K562 (cell line): ENCODE measurements around the gene TMC8. TPM values are rescaled to one million over a fixed set of nuclear protein-coding genes. Genes with fewer than 3 reads are reported as not detected.
A peak's percentile ranks its signal among the peaks of the same experiment; 100 is the strongest.

Source experiments
- ARID1B ChIP-seq: fragments of 450-650 bp; IDR thresholded peaks from 2 replicates; pipeline ENCODE4 v1.6.1; 2016; ENCODE audit warnings: antibody characterized with exemption, mild to moderate bottlenecking, inconsistent platforms
- ASH1L ChIP-seq: fragments of 450-650 bp; IDR thresholded peaks from 2 replicates; pipeline ENCODE4 v1.6.1; 2018; ENCODE audit warnings: borderline replicate concordance, mild to moderate bottlenecking, low read depth; ENCODE audit not compliant: partially characterized antibody
- ATF3 ChIP-seq, 2 experiments: fragments of 450-650 bp in 1 of 2; sonication (generic) in 1 of 2; formaldehyde crosslinking in 1 of 2; IDR thresholded peaks in 1 of 2; conservative IDR thresholded peaks in 1 of 2; 2 replicates each; pipeline versions ENCODE4 v1.6.1 to v1.8.1; 2016 to 2023; ENCODE audit warnings: mild to moderate bottlenecking in 2 of 2, moderate library complexity in 2 of 2, inconsistent platforms in 1 of 2, missing genetic modification reagents in 1 of 2
- ATF6 ChIP-seq: sonication (generic); formaldehyde crosslinking; IDR thresholded peaks from 2 replicates; pipeline ENCODE4 v1.4.0; 2020; ENCODE audit warnings: mild to moderate bottlenecking, missing genetic modification reagents
- BCOR ChIP-seq: fragments of 450-650 bp; IDR thresholded peaks from 2 replicates; pipeline ENCODE4 v1.6.1; 2016
- CAMTA2 ChIP-seq: fragments of 250-450 bp; sonication (Bioruptor Pico); conservative IDR thresholded peaks from 2 replicates; pipeline ENCODE4 v1.5.1; 2022
- CEBPB ChIP-seq: fragments of 450-650 bp; IDR thresholded peaks from 2 replicates; pipeline ENCODE4 v1.6.1; 2016; ENCODE audit warnings: missing genetic modification characterization, missing compliant biosample characterization
- CEBPG ChIP-seq, 3 experiments: fragments of 200-800 bp in 1 of 3; sonication (Bioruptor generic) in 1 of 3; sonication (generic) in 1 of 3; formaldehyde crosslinking in 1 of 3; IDR thresholded peaks in 2 of 3; conservative IDR thresholded peaks in 1 of 3; 2 replicates each; pipeline versions ENCODE4 v1.6.1 to v1.8.0; 2016 to 2022; ENCODE audit warnings: missing compliant biosample characterization in 2 of 3, missing genetic modification characterization in 2 of 3, mild to moderate bottlenecking in 1 of 3, missing genetic modification reagents in 1 of 3
- CTCF ChIP-seq, 3 experiments: IDR thresholded peaks in 2 of 3; conservative IDR thresholded peaks in 1 of 3; 2 replicates each; pipeline ENCODE4 v1.5.1; 2011 to 2012; ENCODE audit warnings: low read length in 3 of 3, mild to moderate bottlenecking in 3 of 3, control low read depth in 2 of 3, improper control_type of control experiment in 1 of 3, inconsistent platforms in 1 of 3, low read depth in 1 of 3, mixed read lengths in 1 of 3, moderate library complexity in 1 of 3; ENCODE audit not compliant: insufficient read depth in 2 of 3
- DPF2 ChIP-seq: fragments of 450-650 bp; IDR thresholded peaks from 2 replicates; pipeline ENCODE4 v1.6.1; 2016
- EHMT2 ChIP-seq: fragments of 450-650 bp; IDR thresholded peaks from 2 replicates; pipeline ENCODE4 v1.6.1; 2018; ENCODE audit warnings: antibody characterized with exemption
- HLTF ChIP-seq: fragments of 450-650 bp; IDR thresholded peaks from 2 replicates; pipeline ENCODE4 v1.6.1; 2016
- KDM1A ChIP-seq, 2 experiments: fragments of 450-650 bp; IDR thresholded peaks; 2 replicates each; pipeline ENCODE4 v1.6.1; 2016; ENCODE audit warnings: mild to moderate bottlenecking in 2 of 2
- L3MBTL2 ChIP-seq: fragments of 450-650 bp; IDR thresholded peaks from 2 replicates; pipeline ENCODE4 v1.6.1; 2016; ENCODE audit warnings: mild to moderate bottlenecking, moderate library complexity
- MTA1 ChIP-seq: fragments of 450-650 bp; IDR thresholded peaks from 2 replicates; pipeline ENCODE4 v1.6.1; 2017; ENCODE audit warnings: borderline replicate concordance
- SMAD4 ChIP-seq: fragments of 250-450 bp; sonication (Bioruptor Pico); conservative IDR thresholded peaks from 2 replicates; pipeline ENCODE4 v1.8.0; 2021; ENCODE audit warnings: inconsistent platforms, mild to moderate bottlenecking, moderate library complexity
- SMARCA5 ChIP-seq: fragments of 450-650 bp; IDR thresholded peaks from 2 replicates; pipeline ENCODE4 v1.6.1; 2016
- SMARCC2 ChIP-seq: fragments of 450-650 bp; IDR thresholded peaks from 2 replicates; pipeline ENCODE4 v1.6.1; 2017; ENCODE audit warnings: antibody characterized with exemption, moderate library complexity, mild to moderate bottlenecking, low read depth
- SREBF2 ChIP-seq: sonication (generic); formaldehyde crosslinking; IDR thresholded peaks from 2 replicates; pipeline ENCODE4 v1.4.0; 2020; ENCODE audit warnings: mild to moderate bottlenecking, missing genetic modification reagents
- TCF3 ChIP-seq: sonication (generic); formaldehyde crosslinking; IDR thresholded peaks from 2 replicates; pipeline ENCODE4 v1.4.0; 2020; ENCODE audit warnings: mild to moderate bottlenecking, missing genetic modification reagents
- ZEB2 ChIP-seq: fragments of 450-650 bp; IDR thresholded peaks from 2 replicates; pipeline ENCODE4 v1.6.1; 2016
- ZFX ChIP-seq: sonication (generic); formaldehyde crosslinking; IDR thresholded peaks from 2 replicates; pipeline ENCODE4 v1.8.0; 2022; ENCODE audit warnings: mild to moderate bottlenecking, missing genetic modification reagents, moderate library complexity
- polyA plus RNA-seq, 8 experiments: library from polyadenylated mRNA; depleted of rRNA in 4 of 8; stranded (reverse) in 5 of 8; unstranded in 3 of 8; fragments of >200 nt; fragmentation: Nextera tagmentation in 2 of 8; fragmentation: Illumina TruSeq in 1 of 8; extraction: Ambion mirVana in 2 of 8; extraction: Trizol in 1 of 8; gene quantifications; 2 replicates each; pipeline versions ENCODE4 v1.2.1 to v1.2.3, GENCODE V29; 2011 to 2014; ENCODE audit warnings: inconsistent platforms in 1 of 8, missing spikeins in 1 of 8
- total RNA-seq, 7 experiments: library from RNA; depleted of rRNA in 6 of 7; stranded (reverse); fragments of >200 nt in 6 of 7; fragmentation: Illumina TruSeq in 2 of 7; extraction: Trizol in 2 of 7; gene quantifications; 2 replicates each; pipeline versions ENCODE4 v1.2.1 to v1.2.3, GENCODE V29; 2011 to 2021; ENCODE audit warnings: low replicate concordance in 1 of 7

Gene TMC8
- total and polyA plus RNA-seq, 9 of the 15 experiments (the other 6 are each of a cell fraction or from before 2014, with no cell fraction given): 0.13 to 10.9 (median 2.8) TPM

GRCh38 chr17:78135858-78136500 is 5.4 kb downstream of the TMC8 start (continued):
- TF ChIP-seq CTCF (IDR thresholded peaks at IDR 0.05 in 2 of 3, conservative IDR thresholded peaks at IDR 0.05 in 1 of 3; ENCODE audit: insufficient read depth in 2 of 3, low read depth in 1 of 3, low read length in 3 of 3) (0 out of 6 replicates have a peak, but pooled peaks of 1 of the 3 experiments have one; percentile 7), ASH1L (no peak), DPF2 (peak; percentile 92), SMARCA5 (peak; percentile 37; the same call in 1 of the 2 replicates), CEBPB (tag) (peak; percentile 95), HLTF (peak; percentile 14; the same call in 1 of the 2 replicates), SMARCC2 (peak; percentile 55; the same call in 1 of the 2 replicates), CAMTA2 (CRISPR knock-in tag) (no peak), L3MBTL2 (peak; percentile 12; the same call in 1 of the 2 replicates), ATF6 (CRISPR knock-in tag) (0 out of 2 replicates have a peak, but pooled peaks have one; percentile 59), SMAD4 (CRISPR knock-in tag) (0 out of 2 replicates have a peak, but pooled peaks have one; percentile 33), ATF3 (IDR thresholded peaks at IDR 0.05) (peak; percentile 86), ATF3 (CRISPR knock-in tag; conservative IDR thresholded peaks at IDR 0.05) (no peak), ARID1B (peak; percentile 89), TCF3 (CRISPR knock-in tag) (peak; percentile 52), CEBPG (CRISPR knock-in tag; IDR thresholded peaks at IDR 0.05) (peak; percentile 85), CEBPG (tag; conservative IDR thresholded peaks at IDR 0.05 in 1 of 2, IDR thresholded peaks at IDR 0.05 in 1 of 2) (peak in 1 of 2 experiments; percentile 59; a peak in 2 of 4 replicates), KDM1A (IDR thresholded peaks at IDR 0.05) (0 out of 4 replicates have a peak, but pooled peaks of 1 of the 2 experiments have one; percentile 39), MTA1 (peak; percentile 53; the same call in 1 of the 2 replicates), BCOR (peak; percentile 51; the same call in 1 of the 2 replicates), EHMT2 (peak; percentile 46; the same call in 1 of the 2 replicates), ZFX (CRISPR knock-in tag) (no peak), ZEB2 (0 out of 2 replicates have a peak, but pooled peaks have one; percentile 77), SREBF2 (CRISPR knock-in tag) (0 out of 2 replicates have a peak, but pooled peaks have one; percentile 59)
